ENCODE results near the gene CACNA2D2. TPM values are rescaled to one million over a fixed set of nuclear protein-coding genes. Genes with fewer than 3 reads are reported as not detected.

CACNA2D2 gene
- total and polyA plus RNA-seq, 2 experiments from 2014 or later = 0.87 to 1.5 TPM

GRCh38 chr3:50401978-50402595 lies 101.3 kb downstream of the CACNA2D2 start:
- Histone ChIP-seq H3K9me2 (replicated peaks; ENCODE audit: insufficient read depth) (no peaks in the 10 kb centered on the region), H3K36me3 (replicated peaks; ENCODE audit: insufficient read depth, low read depth) (no peaks in the 10 kb centered on the region), H3K9me3 (ENCODE audit: low read depth) (no peaks in the 10 kb centered on the region), H4K20me1 (ENCODE audit: insufficient read depth, poor library complexity, severe bottlenecking) (no peaks in the 10 kb centered on the region), H3K27me3 (no peaks in the 10 kb centered on the region), H3K79me2 (no peaks in the 10 kb centered on the region), H3K4me2 (no peak overlapping the region), H3K4me3 (no peak overlapping the region), H3K27ac (no peak overlapping the region), H2AFZ (no peak overlapping the region), H3K4me1 (ENCODE audit: insufficient read depth) (no peaks in the 10 kb centered on the region)
- TF ChIP-seq EZH2phosphoT487 (IDR thresholded peaks at IDR 0.05; ENCODE audit: low read depth, severe bottlenecking, unreplicated experiment) = no peak
- TF ChIP-seq, protein P1, sequence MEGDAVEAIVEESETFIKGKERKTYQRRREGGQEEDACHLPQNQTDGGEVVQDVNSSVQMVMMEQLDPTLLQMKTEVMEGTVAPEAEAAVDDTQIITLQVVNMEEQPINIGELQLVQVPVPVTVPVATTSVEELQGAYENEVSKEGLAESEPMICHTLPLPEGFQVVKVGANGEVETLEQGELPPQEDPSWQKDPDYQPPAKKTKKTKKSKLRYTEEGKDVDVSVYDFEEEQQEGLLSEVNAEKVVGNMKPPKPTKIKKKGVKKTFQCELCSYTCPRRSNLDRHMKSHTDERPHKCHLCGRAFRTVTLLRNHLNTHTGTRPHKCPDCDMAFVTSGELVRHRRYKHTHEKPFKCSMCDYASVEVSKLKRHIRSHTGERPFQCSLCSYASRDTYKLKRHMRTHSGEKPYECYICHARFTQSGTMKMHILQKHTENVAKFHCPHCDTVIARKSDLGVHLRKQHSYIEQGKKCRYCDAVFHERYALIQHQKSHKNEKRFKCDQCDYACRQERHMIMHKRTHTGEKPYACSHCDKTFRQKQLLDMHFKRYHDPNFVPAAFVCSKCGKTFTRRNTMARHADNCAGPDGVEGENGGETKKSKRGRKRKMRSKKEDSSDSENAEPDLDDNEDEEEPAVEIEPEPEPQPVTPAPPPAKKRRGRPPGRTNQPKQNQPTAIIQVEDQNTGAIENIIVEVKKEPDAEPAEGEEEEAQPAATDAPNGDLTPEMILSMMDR (IDR thresholded peaks at IDR 0.05; ENCODE audit: poor library complexity) = no peak
- 49% methylated on average over 5 of the region's 5 CpGs for WGBS (ENCODE audit: low lambda C conversion rate, missing lambda C conversion rate)
- no peak for DNase-seq (ENCODE audit: low spot score)

GRCh38 chr3:50396502-50396901 lies 106.9 kb downstream of the CACNA2D2 start:
- Histone ChIP-seq H3K27ac (no peak overlapping the region), H3K4me3 (no peak overlapping the region), H2AFZ (no peak overlapping the region), H3K79me2 (no peaks in the 10 kb centered on the region), H3K9me3 (ENCODE audit: low read depth) (no peaks in the 10 kb centered on the region), H3K36me3 (replicated peaks; ENCODE audit: insufficient read depth, low read depth) (no peaks in the 10 kb centered on the region), H3K4me1 (ENCODE audit: insufficient read depth) (no peaks in the 10 kb centered on the region), H4K20me1 (ENCODE audit: insufficient read depth, poor library complexity, severe bottlenecking) (no peaks in the 10 kb centered on the region), H3K27me3 (no peaks in the 10 kb centered on the region), H3K4me2 (no peak overlapping the region), H3K9me2 (replicated peaks; ENCODE audit: insufficient read depth) (no peaks in the 10 kb centered on the region)
- no peak for DNase-seq (ENCODE audit: low spot score)
- 89% methylated on average over 10 of the region's 10 CpGs for WGBS (ENCODE audit: low lambda C conversion rate, missing lambda C conversion rate)
- TF ChIP-seq, protein P1 (IDR thresholded peaks at IDR 0.05; ENCODE audit: poor library complexity) = no peak
- TF ChIP-seq EZH2phosphoT487 (IDR thresholded peaks at IDR 0.05; ENCODE audit: low read depth, severe bottlenecking, unreplicated experiment) (no peak), EZH2 (IDR thresholded peaks at IDR 0.05; ENCODE audit: borderline replicate concordance) (no peak)

DNA sequence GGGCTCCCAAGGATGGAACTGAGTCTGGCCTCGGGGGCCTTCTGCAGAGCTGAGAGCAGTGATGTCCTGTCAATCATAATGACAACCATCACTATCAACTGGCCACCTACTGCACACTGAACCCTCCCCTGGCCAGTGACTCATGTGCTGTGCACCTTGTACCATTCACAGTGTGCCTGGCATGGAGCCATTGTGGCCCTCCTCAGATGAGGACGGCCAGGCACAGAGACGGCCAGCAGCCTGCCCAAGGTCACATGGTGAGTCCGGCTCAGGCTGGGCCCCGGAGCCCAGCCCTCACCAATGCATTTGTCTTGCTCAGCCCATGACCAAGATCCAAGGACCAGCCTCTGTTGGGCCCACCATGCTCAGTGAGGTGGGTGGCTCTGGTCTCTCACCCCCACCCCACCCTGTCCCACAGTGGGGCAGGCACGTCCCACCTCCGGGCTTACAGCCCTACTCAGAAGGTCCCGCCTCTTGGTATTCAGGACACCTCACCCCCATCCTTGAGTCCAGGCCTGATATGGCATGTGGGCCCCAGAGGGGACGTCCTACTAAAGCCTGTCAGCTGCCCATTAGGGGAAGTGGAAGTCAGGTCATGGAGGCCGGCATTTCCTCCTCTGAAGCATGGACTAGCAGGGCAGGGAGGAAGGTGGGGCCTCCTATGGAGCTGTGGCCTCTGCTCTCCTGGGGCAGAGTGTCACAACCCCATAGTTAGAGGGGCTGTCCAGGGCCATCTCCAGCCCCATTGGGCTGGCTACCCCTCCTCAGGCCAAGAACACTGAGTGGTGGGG lies 108.2 kb downstream of the CACNA2D2 start:
- Histone ChIP-seq H4K20me1 (ENCODE audit: insufficient read depth, poor library complexity, severe bottlenecking) (no peaks in the 10 kb centered on the region), H2AFZ (no peak overlapping the region), H3K4me1 (ENCODE audit: insufficient read depth) (no peaks in the 10 kb centered on the region), H3K9me3 (ENCODE audit: low read depth) (no peaks in the 10 kb centered on the region), H3K4me2 (no peak overlapping the region), H3K9me2 (replicated peaks; ENCODE audit: insufficient read depth) (no peaks in the 10 kb centered on the region), H3K27ac (no peak overlapping the region), H3K27me3 (no peaks in the 10 kb centered on the region), H3K79me2 (no peaks in the 10 kb centered on the region), H3K4me3 (no peak overlapping the region), H3K36me3 (replicated peaks; ENCODE audit: insufficient read depth, low read depth) (no peaks in the 10 kb centered on the region)
- 82% methylated on average over 10 of the region's 10 CpGs for WGBS (ENCODE audit: low lambda C conversion rate, missing lambda C conversion rate)
- TF ChIP-seq, protein P1 (IDR thresholded peaks at IDR 0.05; ENCODE audit: poor library complexity) = no peak
- no peak for TF ChIP-seq EZH2 (IDR thresholded peaks at IDR 0.05; ENCODE audit: borderline replicate concordance)
- TF ChIP-seq EZH2phosphoT487 (IDR thresholded peaks at IDR 0.05; ENCODE audit: low read depth, severe bottlenecking, unreplicated experiment) = no peak
- DNase-seq (ENCODE audit: low spot score) = no peak
